ENCODE data around the gene USH1C. TPM values are rescaled to one million over a fixed set of nuclear protein-coding genes. Genes with fewer than 3 reads are reported as not detected.

Gene USH1C
- polyA plus RNA-seq, 1 donor from 2014 or later = not detected

- Mint-ChIP-seq H3K27me3 (peaks cover 10% of the 10 kb centered on the region), H3K4me1 (no peaks in the 10 kb centered on the region), H3K4me3 (peak overlapping the region in 1 of 4 donors; percentile 67), H3K27ac (no peak overlapping the region), H3K36me3 (no peaks in the 10 kb centered on the region), H3K9me3 (no peaks in the 10 kb centered on the region)
These were observed 28.6 kb downstream of the USH1C start for GRCh38 chr11:17515443-17516176.

DNA sequence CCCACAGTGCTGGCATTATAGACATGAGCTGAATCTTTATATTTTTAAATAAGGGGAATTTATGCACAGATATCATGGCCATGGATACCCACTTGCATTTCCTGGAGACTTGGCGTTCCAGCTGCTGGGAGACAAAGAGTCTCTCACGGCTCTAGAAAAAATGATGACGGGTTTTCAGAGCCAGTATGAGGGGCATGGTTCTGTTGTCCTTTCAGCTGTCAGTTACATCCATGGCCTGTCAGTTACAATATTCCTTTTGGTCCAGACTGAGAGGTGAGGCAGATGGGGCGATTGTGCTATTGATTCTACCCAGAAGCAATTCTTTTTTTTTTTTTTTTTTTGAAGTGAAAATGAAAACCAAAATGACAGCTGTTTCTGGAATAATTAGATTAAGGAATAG lies 29.7 kb downstream of the USH1C start:
- no peaks in the 10 kb centered on the region for H3K9me3 Mint-ChIP-seq
- no peak overlapping the region for H3K27ac Mint-ChIP-seq
- H3K4me1 Mint-ChIP-seq = no peaks in the 10 kb centered on the region
- H3K4me3 Mint-ChIP-seq = no peak overlapping the region
- H3K36me3 Mint-ChIP-seq = no peaks in the 10 kb centered on the region
- H3K27me3 Mint-ChIP-seq = peaks cover 9% of the 10 kb centered on the region

DNA sequence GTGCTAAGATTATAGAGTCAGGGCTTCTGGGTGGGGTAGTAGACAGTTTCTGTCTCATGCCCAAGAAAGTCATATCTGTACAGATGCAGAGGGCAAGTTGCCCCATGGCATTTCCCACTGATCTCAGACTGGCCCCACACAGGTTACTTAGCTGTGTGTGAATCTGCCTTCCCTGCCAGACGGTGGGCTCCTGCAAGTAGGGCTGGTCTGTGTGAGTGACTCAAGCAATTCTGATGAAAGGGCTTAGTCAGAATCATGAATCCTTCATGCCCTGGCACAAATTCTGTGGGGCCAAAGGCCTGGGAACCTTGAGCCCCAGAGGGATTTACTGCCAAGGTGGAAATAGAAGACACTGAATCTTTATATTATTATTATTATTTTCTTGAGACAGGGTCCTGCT lies 30.4 kb downstream of the USH1C start:
- Mint-ChIP-seq H3K9me3 (no peaks in the 10 kb centered on the region), H3K36me3 (no peaks in the 10 kb centered on the region), H3K27me3 (peaks cover 9% of the 10 kb centered on the region), H3K27ac (no peak overlapping the region), H3K4me1 (no peaks in the 10 kb centered on the region), H3K4me3 (no peak overlapping the region)

- H3K9me3 Mint-ChIP-seq = no peaks in the 10 kb centered on the region
- H3K27ac Mint-ChIP-seq = no peak overlapping the region
- H3K36me3 Mint-ChIP-seq = no peaks in the 10 kb centered on the region
- no peaks in the 10 kb centered on the region for H3K4me1 Mint-ChIP-seq
- peaks cover 8% of the 10 kb centered on the region for H3K27me3 Mint-ChIP-seq
- H3K4me3 Mint-ChIP-seq = no peak overlapping the region
These were observed 32.1 kb downstream of the USH1C start for GRCh38 chr11:17512101-17512500.

- Mint-ChIP-seq H3K9me3 (no peaks in the 10 kb centered on the region), H3K27ac (no peak overlapping the region), H3K27me3 (peaks cover 6% of the 10 kb centered on the region), H3K4me1 (no peaks in the 10 kb centered on the region), H3K36me3 (no peaks in the 10 kb centered on the region), H3K4me3 (no peak overlapping the region)
These were observed 32.6 kb downstream of the USH1C start for GRCh38 chr11:17511571-17511970.

DNA sequence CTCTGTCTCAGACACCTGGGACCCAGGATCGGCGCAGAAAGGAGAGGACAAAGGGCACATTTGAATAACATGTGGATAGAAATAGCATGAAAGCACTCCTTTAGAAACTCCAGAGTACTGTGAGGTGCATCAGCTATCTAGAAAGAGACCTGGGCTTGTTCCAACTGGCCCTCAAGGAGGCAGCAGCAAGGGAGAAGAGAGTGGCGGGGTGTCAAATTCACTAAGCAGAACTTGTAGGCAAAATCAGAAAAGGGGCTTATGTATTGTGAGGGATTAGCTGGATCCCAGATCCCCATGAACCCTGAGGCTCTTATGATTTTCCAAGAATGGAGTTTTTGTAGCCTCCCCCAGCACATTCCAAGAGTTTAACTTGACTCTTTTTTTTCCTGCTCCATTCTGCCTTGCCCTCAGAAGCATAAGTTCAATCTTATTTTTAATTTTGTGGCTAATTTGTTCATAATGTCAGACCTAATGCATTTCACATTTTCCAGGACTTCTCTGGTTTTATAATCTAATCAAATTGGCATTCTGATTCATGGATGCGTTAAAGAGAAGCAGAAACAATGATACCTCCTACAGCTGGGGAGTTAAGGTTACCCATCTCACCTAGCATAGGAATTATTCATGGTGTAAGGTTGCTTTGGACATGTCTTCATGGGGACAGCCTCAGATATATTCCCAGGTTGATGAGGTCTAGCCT lies 33.6 kb downstream of the USH1C start:
- peaks cover 6% of the 10 kb centered on the region for H3K27me3 Mint-ChIP-seq
- H3K4me1 Mint-ChIP-seq = no peaks in the 10 kb centered on the region
- no peaks in the 10 kb centered on the region for H3K36me3 Mint-ChIP-seq
- no peak overlapping the region for H3K27ac Mint-ChIP-seq
- no peaks in the 10 kb centered on the region for H3K9me3 Mint-ChIP-seq
- no peak overlapping the region for H3K4me3 Mint-ChIP-seq

GRCh38 chr11:17508791-17509190 lies 35.4 kb downstream of the USH1C start:
- Mint-ChIP-seq H3K9me3 (no peaks in the 10 kb centered on the region), H3K36me3 (no peaks in the 10 kb centered on the region), H3K27ac (no peak overlapping the region), H3K27me3 (peaks cover 7% of the 10 kb centered on the region), H3K4me1 (peaks cover 0 to 2% (median 0%) of the 10 kb centered on the region in 3 donors), H3K4me3 (no peak overlapping the region)

DNA sequence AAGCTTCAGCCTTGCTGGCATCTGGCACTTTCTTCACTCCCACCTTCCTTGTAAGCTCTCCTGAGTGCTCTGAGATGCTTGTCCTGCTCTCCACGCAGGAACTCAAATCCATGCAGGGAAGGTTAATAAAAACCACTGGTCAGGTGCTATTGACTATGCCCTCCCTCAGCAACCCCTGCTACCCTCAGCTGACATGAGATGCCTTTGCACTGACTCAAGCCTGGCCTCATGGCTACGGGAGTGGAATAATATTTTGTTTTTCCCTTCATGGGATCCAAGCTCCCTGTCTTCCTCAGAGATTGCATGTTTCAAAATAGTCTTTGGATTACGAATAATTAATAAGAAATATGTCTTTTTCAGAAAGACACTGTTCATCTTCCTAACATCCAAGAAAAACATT lies 35.9 kb downstream of the USH1C start:
- no peaks in the 10 kb centered on the region for H3K9me3 Mint-ChIP-seq
- H3K4me1 Mint-ChIP-seq = peaks cover 0 to 2% (median 0%) of the 10 kb centered on the region in 3 donors
- no peaks in the 10 kb centered on the region for H3K36me3 Mint-ChIP-seq
- H3K4me3 Mint-ChIP-seq = no peak overlapping the region
- peaks cover 7% of the 10 kb centered on the region for H3K27me3 Mint-ChIP-seq
- H3K27ac Mint-ChIP-seq = no peak overlapping the region

DNA sequence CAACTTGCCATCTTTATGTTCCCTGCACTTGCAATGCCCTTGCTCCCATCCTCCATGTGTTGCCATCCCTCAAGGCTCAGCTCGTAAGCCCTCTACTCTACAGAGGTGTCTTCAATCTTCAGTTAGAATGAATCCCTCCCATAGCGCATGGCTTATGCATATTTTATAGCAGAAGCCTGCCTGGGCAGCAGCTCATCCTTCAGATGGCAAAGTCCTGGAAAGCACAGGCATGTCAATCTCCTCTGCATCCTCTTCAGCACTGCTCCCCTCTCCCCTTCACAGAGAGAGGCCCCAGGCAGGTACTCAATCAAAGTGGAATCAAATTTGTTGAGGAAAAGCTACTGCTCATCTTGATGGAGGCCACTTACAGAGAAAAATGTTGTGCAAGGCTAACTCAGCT lies 36.4 kb downstream of the USH1C start:
- H3K9me3 Mint-ChIP-seq = no peaks in the 10 kb centered on the region
- H3K4me3 Mint-ChIP-seq = no peak overlapping the region
- peaks cover 0 to 2% (median 0%) of the 10 kb centered on the region in 3 donors for H3K4me1 Mint-ChIP-seq
- no peak overlapping the region for H3K27ac Mint-ChIP-seq
- H3K27me3 Mint-ChIP-seq = peaks cover 7% of the 10 kb centered on the region
- H3K36me3 Mint-ChIP-seq = no peaks in the 10 kb centered on the region

GRCh38 chr11:17506942-17507341 lies 37.3 kb downstream of the USH1C start:
- Mint-ChIP-seq H3K27ac (no peak overlapping the region), H3K4me1 (peaks cover 0 to 2% (median 0%) of the 10 kb centered on the region in 3 donors), H3K4me3 (no peak overlapping the region), H3K27me3 (peaks cover 7% of the 10 kb centered on the region), H3K9me3 (no peaks in the 10 kb centered on the region), H3K36me3 (no peaks in the 10 kb centered on the region)

DNA sequence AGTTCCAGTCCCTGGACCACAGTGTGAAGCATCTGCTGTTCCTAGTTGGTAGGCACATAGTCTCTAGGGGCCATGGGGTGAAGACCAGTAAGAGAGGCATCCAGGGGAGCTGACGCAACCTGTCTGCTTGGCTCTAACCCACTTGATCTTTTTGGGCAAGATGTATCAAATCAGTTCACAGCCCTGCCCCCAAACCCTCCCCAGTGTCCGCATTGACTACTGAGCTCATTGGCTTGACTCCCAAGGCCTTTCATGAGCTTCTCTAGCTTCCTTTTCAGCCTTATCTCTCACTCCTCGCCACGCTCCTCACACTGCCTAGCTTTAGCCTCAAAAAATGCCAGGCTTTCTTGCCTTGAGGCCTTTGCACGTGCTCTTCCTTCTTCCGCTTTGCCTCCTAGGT lies 37.9 kb downstream of the USH1C start:
- Mint-ChIP-seq H3K27me3 (peaks cover 7% of the 10 kb centered on the region), H3K9me3 (no peaks in the 10 kb centered on the region), H3K4me3 (no peak overlapping the region), H3K36me3 (no peaks in the 10 kb centered on the region), H3K4me1 (peaks cover 0 to 2% (median 0%) of the 10 kb centered on the region in 3 donors), H3K27ac (no peak overlapping the region)

- Mint-ChIP-seq H3K36me3 (no peaks in the 10 kb centered on the region), H3K9me3 (no peaks in the 10 kb centered on the region), H3K4me1 (peaks cover 0 to 2% (median 0%) of the 10 kb centered on the region in 3 donors), H3K27me3 (peaks cover 7% of the 10 kb centered on the region), H3K27ac (no peak overlapping the region), H3K4me3 (no peak overlapping the region)
These were observed 39.1 kb downstream of the USH1C start for GRCh38 chr11:17505146-17505545.

DNA sequence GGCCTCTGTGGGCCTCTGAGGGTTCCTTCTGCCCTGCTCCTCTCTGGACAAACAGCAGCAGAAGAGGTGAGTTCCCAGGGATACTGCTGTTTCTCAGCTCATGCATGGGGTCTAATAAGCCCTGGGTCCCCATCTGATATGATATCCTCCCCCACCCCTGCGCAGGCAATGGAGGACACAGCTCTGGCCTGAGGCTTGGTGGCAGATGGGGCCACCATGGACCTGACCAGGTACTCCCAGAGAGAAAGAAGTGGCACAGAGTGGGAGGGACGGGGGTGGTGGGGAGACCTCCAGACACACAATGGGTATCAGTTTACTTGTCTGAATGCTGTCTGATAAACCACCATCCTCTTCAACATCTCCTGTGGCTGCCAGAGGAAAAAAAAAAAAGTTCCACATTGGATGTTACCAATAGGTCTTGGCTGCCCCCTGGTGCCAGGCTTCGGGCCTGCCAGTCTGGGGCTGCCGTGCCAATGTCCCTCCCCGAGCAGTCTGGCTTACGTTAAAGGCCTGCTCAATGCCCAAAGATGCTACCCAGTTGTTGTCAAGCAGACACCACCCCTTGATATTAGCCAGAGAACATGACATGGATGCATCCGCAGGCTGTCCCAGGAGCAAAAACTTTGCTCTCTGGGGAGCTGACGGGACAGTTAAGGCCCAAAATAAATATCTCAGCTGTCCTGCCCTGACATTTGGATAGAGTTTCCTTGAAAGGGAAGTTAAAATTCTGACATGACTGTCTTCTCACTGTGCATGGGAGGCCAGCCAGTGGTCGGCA lies 39.7 kb downstream of the USH1C start:
- no peak overlapping the region for H3K4me3 Mint-ChIP-seq
- no peaks in the 10 kb centered on the region for H3K36me3 Mint-ChIP-seq
- peaks cover 0 to 2% (median 0%) of the 10 kb centered on the region in 3 donors for H3K4me1 Mint-ChIP-seq
- H3K27ac Mint-ChIP-seq = no peak overlapping the region
- H3K9me3 Mint-ChIP-seq = no peaks in the 10 kb centered on the region
- peaks cover 7% of the 10 kb centered on the region for H3K27me3 Mint-ChIP-seq

DNA sequence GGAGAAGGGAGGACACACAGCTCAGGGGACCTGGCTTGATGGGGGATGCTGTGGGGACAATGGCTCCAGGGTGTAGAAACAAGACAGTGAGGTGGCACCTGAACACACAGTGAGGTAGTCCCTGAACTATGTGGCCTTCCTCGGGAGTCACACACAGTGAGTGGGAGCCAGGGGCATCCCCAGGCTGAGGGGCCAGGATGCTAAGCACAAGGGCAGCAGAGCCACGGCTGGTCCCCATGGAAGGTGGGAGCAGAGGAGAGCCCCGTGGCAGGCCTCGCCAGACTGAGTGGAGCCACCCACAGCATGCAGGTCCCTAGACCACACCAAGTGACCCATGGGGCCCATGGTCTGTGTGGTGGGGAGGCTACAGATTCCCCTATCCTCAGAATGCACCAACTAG lies 41.6 kb downstream of the USH1C start:
- peak overlapping the region in 1 of 3 donors; percentile 62 for H3K27ac Mint-ChIP-seq

DNA sequence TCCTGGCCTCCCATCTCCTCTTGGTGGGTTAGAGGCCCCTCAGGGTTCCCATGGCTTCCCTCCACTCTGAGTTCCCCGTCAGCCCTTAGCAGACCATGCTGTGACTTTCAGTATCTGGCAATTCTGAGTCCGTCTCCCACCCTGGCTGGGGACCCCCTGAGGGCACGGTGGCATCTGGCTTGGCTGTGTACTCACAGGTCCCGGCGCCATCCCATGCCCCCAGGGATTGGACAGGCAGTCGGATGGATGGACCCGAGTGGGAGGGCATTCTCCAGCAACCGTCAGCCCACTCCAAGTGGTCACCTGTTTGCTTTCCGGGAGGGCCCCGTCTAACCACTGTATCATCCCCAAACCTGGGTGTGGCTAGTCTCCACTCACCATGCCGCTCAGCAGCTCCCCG lies 43.5 kb downstream of the USH1C start:
- H3K4me3 Mint-ChIP-seq = no peak overlapping the region
- H3K4me1 Mint-ChIP-seq = peaks cover 0 to 2% (median 0%) of the 10 kb centered on the region in 3 donors
- H3K36me3 Mint-ChIP-seq = no peaks in the 10 kb centered on the region
- peaks cover 7% of the 10 kb centered on the region for H3K27me3 Mint-ChIP-seq
- no peaks in the 10 kb centered on the region for H3K9me3 Mint-ChIP-seq
- H3K27ac Mint-ChIP-seq = peak overlapping the region in 1 of 3 donors; percentile 81

More for the DNA sequence above, 41.6 kb downstream of the USH1C start:
- peaks cover 0 to 2% (median 0%) of the 10 kb centered on the region in 3 donors for H3K4me1 Mint-ChIP-seq
- H3K4me3 Mint-ChIP-seq = no peak overlapping the region
- H3K27me3 Mint-ChIP-seq = peaks cover 3% of the 10 kb centered on the region
- H3K36me3 Mint-ChIP-seq = no peaks in the 10 kb centered on the region
- no peaks in the 10 kb centered on the region for H3K9me3 Mint-ChIP-seq

Data from IgD-negative memory B cell (primary cell).